HepG2 (cell line): ENCODE data around the gene RRP36. TPM values are rescaled to one million over a fixed set of nuclear protein-coding genes. Genes with fewer than 3 reads are reported as not detected.

ENCODE experiments used
- LCORL ChIP-seq, 2 experiments: fragments of 450-650 bp in 1 of 2; sonication (generic) in 1 of 2; formaldehyde crosslinking in 1 of 2; IDR thresholded peaks; 2 replicates each; pipeline versions ENCODE4 v1.5.0 to v1.6.1; 2017 to 2020; ENCODE audit warnings: antibody characterized with exemption in 1 of 2, missing genetic modification reagents in 1 of 2
- PHF5A ChIP-seq: IDR thresholded peaks from one replicate; pipeline ENCODE4 v1.6.1; 2018; ENCODE audit warnings: low read depth, missing genetic modification reagents; ENCODE audit not compliant: unreplicated experiment
- POLR2AphosphoS5 ChIP-seq: IDR thresholded peaks from 2 replicates; pipeline ENCODE4 v1.6.1; 2012; ENCODE audit warnings: low read depth, low read length
- RERE ChIP-seq: IDR thresholded peaks from 2 replicates; pipeline ENCODE4 v1.6.1; 2016; ENCODE audit warnings: low read depth, missing genetic modification reagents, missing compliant biosample characterization
- REST ChIP-seq, 2 experiments: IDR thresholded peaks; 2 replicates each; pipeline ENCODE4 v1.6.1; 2011 to 2012; ENCODE audit warnings: low read length in 2 of 2, borderline replicate concordance in 1 of 2, low read depth in 1 of 2, mild to moderate bottlenecking in 1 of 2, moderate library complexity in 1 of 2
- SIX1 ChIP-seq: sonication (generic); formaldehyde crosslinking; IDR thresholded peaks from 2 replicates; pipeline ENCODE4 v1.4.0; 2020; ENCODE audit warnings: missing genetic modification reagents, borderline replicate concordance
- SP5 ChIP-seq: IDR thresholded peaks from 2 replicates; pipeline ENCODE4 v1.6.1; 2016; ENCODE audit warnings: low read depth, borderline replicate concordance
- TBX2 ChIP-seq: sonication (generic); formaldehyde crosslinking; IDR thresholded peaks from 2 replicates; pipeline ENCODE4 v1.5.0; 2020; ENCODE audit warnings: missing genetic modification reagents, mild to moderate bottlenecking, borderline replicate concordance
- TEAD2 ChIP-seq: sonication (generic); formaldehyde crosslinking; IDR thresholded peaks from 2 replicates; pipeline ENCODE4 v1.9.0; 2021; ENCODE audit warnings: missing genetic modification reagents
- ZFP82 ChIP-seq: sonication (generic); formaldehyde crosslinking; IDR thresholded peaks from 2 replicates; pipeline ENCODE4 v1.5.1; 2020; ENCODE audit warnings: mild to moderate bottlenecking, missing genetic modification reagents, borderline replicate concordance
- ZSCAN12 ChIP-seq: sonication (generic); formaldehyde crosslinking; IDR thresholded peaks from 2 replicates; pipeline ENCODE4 v1.9.0; 2021; ENCODE audit warnings: mild to moderate bottlenecking, missing genetic modification reagents
- polyA plus RNA-seq, 8 experiments: library from polyadenylated mRNA; depleted of rRNA in 3 of 8; stranded (reverse) in 7 of 8; unstranded in 1 of 8; fragments of >200 nt; fragmentation: Illumina TruSeq in 4 of 8; extraction: Trizol in 4 of 8; gene quantifications; 2 replicates each; pipeline versions ENCODE4 v1.2.1 to v1.2.3, GENCODE V29; 2011 to 2016; ENCODE audit warnings: low read depth in 4 of 8, missing spikeins in 1 of 8, mixed read lengths in 1 of 8; ENCODE audit not compliant: insufficient read depth in 1 of 8
- total RNA-seq, 5 experiments: library from RNA; depleted of rRNA; stranded (reverse); fragments of >200 nt; fragmentation: Illumina TruSeq; extraction: Trizol; gene quantifications; 2 replicates each; pipeline ENCODE4 v1.2.3, GENCODE V29; 2016; ENCODE audit warnings: low read depth in 1 of 5
- TF ChIP-seq, protein P1 (sequence below): sonication (generic); formaldehyde crosslinking; IDR thresholded peaks from 2 replicates; pipeline ENCODE4 v1.8.0; 2023; ENCODE audit warnings: mild to moderate bottlenecking, missing genetic modification reagents
- TF ChIP-seq, protein P2 (sequence below): sonication (generic); formaldehyde crosslinking; conservative IDR thresholded peaks from 2 replicates; pipeline ENCODE4 v1.8.0; 2022; ENCODE audit warnings: mild to moderate bottlenecking, moderate library complexity, missing genetic modification reagents
- TF ChIP-seq, protein P3 (sequence below): sonication (generic); formaldehyde crosslinking; IDR thresholded peaks from 2 replicates; pipeline ENCODE4 v1.4.0; 2020; ENCODE audit warnings: missing genetic modification reagents

Gene RRP36
- total and polyA plus RNA-seq, 2 of the 13 experiments (the other 11 are each of a cell fraction or from before 2014, with no cell fraction given) = 29.5 to 144 TPM

GRCh38 chr6:43075670-43076463, 54.4 kb downstream of the RRP36 start, which contains the start of gene PTK7 (continued):
- no peak for TF ChIP-seq RERE (CRISPR knock-in tag)
- peak; percentile 51 for TF ChIP-seq SP5 (CRISPR knock-in tag)
- no peak for TF ChIP-seq PHF5A (CRISPR knock-in tag)
- TF ChIP-seq, protein P1, sequence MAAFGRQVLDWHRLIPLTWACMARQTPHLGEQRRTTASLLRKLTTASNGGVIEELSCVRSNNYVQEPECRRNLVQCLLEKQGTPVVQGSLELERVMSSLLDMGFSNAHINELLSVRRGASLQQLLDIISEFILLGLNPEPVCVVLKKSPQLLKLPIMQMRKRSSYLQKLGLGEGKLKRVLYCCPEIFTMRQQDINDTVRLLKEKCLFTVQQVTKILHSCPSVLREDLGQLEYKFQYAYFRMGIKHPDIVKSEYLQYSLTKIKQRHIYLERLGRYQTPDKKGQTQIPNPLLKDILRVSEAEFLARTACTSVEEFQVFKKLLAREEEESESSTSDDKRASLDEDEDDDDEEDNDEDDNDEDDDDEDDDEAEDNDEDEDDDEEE (CRISPR knock-in tag) = no peak
- no peak for TF ChIP-seq LCORL (IDR thresholded peaks at IDR 0.05)
- TF ChIP-seq LCORL (CRISPR knock-in tag; IDR thresholded peaks at IDR 0.05) = no peak
- TF ChIP-seq TEAD2 (CRISPR knock-in tag) = no peak
- TF ChIP-seq REST (IDR thresholded peaks at IDR 0.05; ENCODE audit: borderline replicate concordance in 1 of 2, low read depth in 1 of 2, low read length in 2 of 2) = no peak
- TF ChIP-seq SIX1 (CRISPR knock-in tag) = no peak
- TF ChIP-seq, protein P2, sequence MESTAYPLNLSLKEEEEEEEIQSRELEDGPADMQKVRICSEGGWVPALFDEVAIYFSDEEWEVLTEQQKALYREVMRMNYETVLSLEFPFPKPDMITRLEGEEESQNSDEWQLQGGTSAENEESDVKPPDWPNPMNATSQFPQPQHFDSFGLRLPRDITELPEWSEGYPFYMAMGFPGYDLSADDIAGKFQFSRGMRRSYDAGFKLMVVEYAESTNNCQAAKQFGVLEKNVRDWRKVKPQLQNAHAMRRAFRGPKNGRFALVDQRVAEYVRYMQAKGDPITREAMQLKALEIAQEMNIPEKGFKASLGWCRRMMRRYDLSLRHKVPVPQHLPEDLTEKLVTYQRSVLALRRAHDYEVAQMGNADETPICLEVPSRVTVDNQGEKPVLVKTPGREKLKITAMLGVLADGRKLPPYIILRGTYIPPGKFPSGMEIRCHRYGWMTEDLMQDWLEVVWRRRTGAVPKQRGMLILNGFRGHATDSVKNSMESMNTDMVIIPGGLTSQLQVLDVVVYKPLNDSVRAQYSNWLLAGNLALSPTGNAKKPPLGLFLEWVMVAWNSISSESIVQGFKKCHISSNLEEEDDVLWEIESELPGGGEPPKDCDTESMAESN (CRISPR knock-in tag) = no peak
- no peak for TF ChIP-seq ZSCAN12 (CRISPR knock-in tag)
- TF ChIP-seq ZFP82 (CRISPR knock-in tag) = 0 out of 2 replicates have a peak, but pooled peaks have one; percentile 35
- peak; percentile 38 for TF ChIP-seq POLR2AphosphoS5
- TF ChIP-seq, protein P3, sequence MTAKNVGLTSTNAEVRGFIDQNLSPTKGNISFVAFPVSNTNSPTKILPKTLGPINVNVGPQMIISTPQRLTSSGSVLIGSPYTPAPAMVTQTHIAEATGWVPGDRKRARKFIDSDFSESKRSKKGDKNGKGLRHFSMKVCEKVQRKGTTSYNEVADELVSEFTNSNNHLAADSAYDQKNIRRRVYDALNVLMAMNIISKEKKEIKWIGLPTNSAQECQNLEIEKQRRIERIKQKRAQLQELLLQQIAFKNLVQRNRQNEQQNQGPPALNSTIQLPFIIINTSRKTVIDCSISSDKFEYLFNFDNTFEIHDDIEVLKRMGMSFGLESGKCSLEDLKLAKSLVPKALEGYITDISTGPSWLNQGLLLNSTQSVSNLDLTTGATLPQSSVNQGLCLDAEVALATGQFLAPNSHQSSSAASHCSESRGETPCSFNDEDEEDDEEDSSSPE (CRISPR knock-in tag) = 0 out of 2 replicates have a peak, but pooled peaks have one; percentile 31
- no peak for TF ChIP-seq TBX2 (CRISPR knock-in tag)
